HCT116 (cell line): ENCODE results near the gene NOTUM.

ENCODE experiments used
- CBX3 ChIP-seq: IDR thresholded peaks from 2 replicates; pipeline ENCODE4 v1.6.1; 2012; ENCODE audit warnings: low read depth
- CEBPB ChIP-seq: IDR thresholded peaks from 2 replicates; pipeline ENCODE4 v1.6.1; 2012; ENCODE audit warnings: low read depth
- EGR1 ChIP-seq: IDR thresholded peaks from 2 replicates; pipeline ENCODE4 v1.6.1; 2012; ENCODE audit warnings: low read depth
- ELF1 ChIP-seq: IDR thresholded peaks from 2 replicates; pipeline ENCODE4 v1.6.1; 2012; ENCODE audit warnings: low read depth, borderline replicate concordance
- MAX ChIP-seq: IDR thresholded peaks from 2 replicates; pipeline ENCODE4 v1.6.1; 2012
- POLR2A ChIP-seq: IDR thresholded peaks from 2 replicates; pipeline ENCODE4 v1.7.0; 2011; ENCODE audit warnings: borderline replicate concordance; ENCODE audit not compliant: insufficient read depth, insufficient read length; ENCODE audit errors: extremely low read depth
- POLR2AphosphoS5 ChIP-seq: IDR thresholded peaks from 2 replicates; pipeline ENCODE4 v1.6.1; 2011; ENCODE audit warnings: mild to moderate bottlenecking, low read depth, low read length, moderate library complexity
- SIN3A ChIP-seq: IDR thresholded peaks from 2 replicates; pipeline ENCODE4 v1.6.1; 2012; ENCODE audit warnings: low read depth
- SP1 ChIP-seq: IDR thresholded peaks from 2 replicates; pipeline ENCODE4 v1.6.1; 2012; ENCODE audit warnings: low read depth
- SRF ChIP-seq: IDR thresholded peaks from 2 replicates; pipeline ENCODE4 v1.6.1; 2012; ENCODE audit warnings: low read depth
- TCF7L2 ChIP-seq: IDR thresholded peaks from 2 replicates; pipeline ENCODE4 v1.7.0; 2011; ENCODE audit warnings: borderline replicate concordance, inconsistent platforms; ENCODE audit not compliant: insufficient read depth, insufficient read length; ENCODE audit errors: extremely low read depth
- ZBTB33 ChIP-seq: IDR thresholded peaks from 2 replicates; pipeline ENCODE4 v1.6.1; 2011; ENCODE audit warnings: mild to moderate bottlenecking, low read length, moderate library complexity; ENCODE audit not compliant: insufficient replicate concordance; ENCODE audit errors: extremely low read depth
- TF ChIP-seq, protein P1 (sequence below), 3 experiments: fragments of 200-600 bp in 1 of 3; sonication (generic) in 1 of 3; IDR thresholded peaks in 2 of 3; conservative IDR thresholded peaks in 1 of 3; 2 replicates each; pipeline ENCODE4 v1.5.1; 2012 to 2017; ENCODE audit warnings: low read depth in 2 of 3, low read length in 2 of 3, antibody characterized with exemption in 1 of 3, borderline replicate concordance in 1 of 3, control low read depth in 1 of 3, mild to moderate bottlenecking in 1 of 3, mixed read lengths in 1 of 3, mixed run types in 1 of 3, moderate library complexity in 1 of 3; ENCODE audit not compliant: insufficient read depth in 1 of 3
- TF ChIP-seq, protein P2 (sequence below): IDR thresholded peaks from 2 replicates; pipeline ENCODE4 v1.6.1; 2012; ENCODE audit warnings: low read depth

GRCh38 chr17:81942167-81942553, 18.8 kb downstream of the NOTUM start:
- TF ChIP-seq, protein P1, sequence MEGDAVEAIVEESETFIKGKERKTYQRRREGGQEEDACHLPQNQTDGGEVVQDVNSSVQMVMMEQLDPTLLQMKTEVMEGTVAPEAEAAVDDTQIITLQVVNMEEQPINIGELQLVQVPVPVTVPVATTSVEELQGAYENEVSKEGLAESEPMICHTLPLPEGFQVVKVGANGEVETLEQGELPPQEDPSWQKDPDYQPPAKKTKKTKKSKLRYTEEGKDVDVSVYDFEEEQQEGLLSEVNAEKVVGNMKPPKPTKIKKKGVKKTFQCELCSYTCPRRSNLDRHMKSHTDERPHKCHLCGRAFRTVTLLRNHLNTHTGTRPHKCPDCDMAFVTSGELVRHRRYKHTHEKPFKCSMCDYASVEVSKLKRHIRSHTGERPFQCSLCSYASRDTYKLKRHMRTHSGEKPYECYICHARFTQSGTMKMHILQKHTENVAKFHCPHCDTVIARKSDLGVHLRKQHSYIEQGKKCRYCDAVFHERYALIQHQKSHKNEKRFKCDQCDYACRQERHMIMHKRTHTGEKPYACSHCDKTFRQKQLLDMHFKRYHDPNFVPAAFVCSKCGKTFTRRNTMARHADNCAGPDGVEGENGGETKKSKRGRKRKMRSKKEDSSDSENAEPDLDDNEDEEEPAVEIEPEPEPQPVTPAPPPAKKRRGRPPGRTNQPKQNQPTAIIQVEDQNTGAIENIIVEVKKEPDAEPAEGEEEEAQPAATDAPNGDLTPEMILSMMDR (IDR thresholded peaks at IDR 0.05 in 2 of 3, conservative IDR thresholded peaks at IDR 0.05 in 1 of 3; ENCODE audit: borderline replicate concordance in 1 of 3, insufficient read depth in 1 of 3, low read depth in 2 of 3, low read length in 2 of 3): no peak
- TF ChIP-seq POLR2AphosphoS5 (no peak), SIN3A (no peak), POLR2A (no peak), SP1 (no peak), EGR1 (no peak), SRF (no peak), MAX (no peak), ZBTB33 (no peak), CEBPB (no peak), TCF7L2 (no peak), ELF1 (no peak), CBX3 (no peak)
- TF ChIP-seq, protein P2, sequence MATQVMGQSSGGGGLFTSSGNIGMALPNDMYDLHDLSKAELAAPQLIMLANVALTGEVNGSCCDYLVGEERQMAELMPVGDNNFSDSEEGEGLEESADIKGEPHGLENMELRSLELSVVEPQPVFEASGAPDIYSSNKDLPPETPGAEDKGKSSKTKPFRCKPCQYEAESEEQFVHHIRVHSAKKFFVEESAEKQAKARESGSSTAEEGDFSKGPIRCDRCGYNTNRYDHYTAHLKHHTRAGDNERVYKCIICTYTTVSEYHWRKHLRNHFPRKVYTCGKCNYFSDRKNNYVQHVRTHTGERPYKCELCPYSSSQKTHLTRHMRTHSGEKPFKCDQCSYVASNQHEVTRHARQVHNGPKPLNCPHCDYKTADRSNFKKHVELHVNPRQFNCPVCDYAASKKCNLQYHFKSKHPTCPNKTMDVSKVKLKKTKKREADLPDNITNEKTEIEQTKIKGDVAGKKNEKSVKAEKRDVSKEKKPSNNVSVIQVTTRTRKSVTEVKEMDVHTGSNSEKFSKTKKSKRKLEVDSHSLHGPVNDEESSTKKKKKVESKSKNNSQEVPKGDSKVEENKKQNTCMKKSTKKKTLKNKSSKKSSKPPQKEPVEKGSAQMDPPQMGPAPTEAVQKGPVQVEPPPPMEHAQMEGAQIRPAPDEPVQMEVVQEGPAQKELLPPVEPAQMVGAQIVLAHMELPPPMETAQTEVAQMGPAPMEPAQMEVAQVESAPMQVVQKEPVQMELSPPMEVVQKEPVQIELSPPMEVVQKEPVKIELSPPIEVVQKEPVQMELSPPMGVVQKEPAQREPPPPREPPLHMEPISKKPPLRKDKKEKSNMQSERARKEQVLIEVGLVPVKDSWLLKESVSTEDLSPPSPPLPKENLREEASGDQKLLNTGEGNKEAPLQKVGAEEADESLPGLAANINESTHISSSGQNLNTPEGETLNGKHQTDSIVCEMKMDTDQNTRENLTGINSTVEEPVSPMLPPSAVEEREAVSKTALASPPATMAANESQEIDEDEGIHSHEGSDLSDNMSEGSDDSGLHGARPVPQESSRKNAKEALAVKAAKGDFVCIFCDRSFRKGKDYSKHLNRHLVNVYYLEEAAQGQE: no peak
